ENCODE data around the gene EDC4.
A peak's percentile ranks its signal among the peaks of the same experiment; 100 is the strongest.
"Not testable (repeated sequence)": the region's sequence is repeated elsewhere in the genome, so short reads cannot be mapped to it uniquely, and the experiment has no call there.

Gene EDC4

GRCh38 chr16:67860589-67861398 is 12.1 kb upstream of the EDC4 start:
- H3K27me3 Mint-ChIP-seq (ENCODE audit: low read depth), result no peaks in the 10 kb centered on the region
- H3K36me3 Mint-ChIP-seq (ENCODE audit: low read depth), result peaks cover 9% of the 10 kb centered on the region
- H3K4me3 Mint-ChIP-seq, result no peak overlapping the region
- H3K4me1 Mint-ChIP-seq (ENCODE audit: low read depth), result peaks cover 17% of the 10 kb centered on the region
- peak overlapping the region; percentile 41 for H3K27ac Mint-ChIP-seq
- H3K9me3 Mint-ChIP-seq, result no peaks in the 10 kb centered on the region

GRCh38 chr16:67861877-67862276 is 11.0 kb upstream of the EDC4 start:
- H3K4me1 Mint-ChIP-seq (ENCODE audit: low read depth), result peaks cover 17% of the 10 kb centered on the region
- H3K27me3 Mint-ChIP-seq (ENCODE audit: low read depth), result no peaks in the 10 kb centered on the region
- H3K36me3 Mint-ChIP-seq (ENCODE audit: low read depth), result peaks cover 10% of the 10 kb centered on the region
- H3K4me3 Mint-ChIP-seq, result no peak overlapping the region
- no peaks in the 10 kb centered on the region for H3K9me3 Mint-ChIP-seq
- no peak overlapping the region for H3K27ac Mint-ChIP-seq

- Mint-ChIP-seq H3K36me3 (ENCODE audit: low read depth) (peaks cover 12% of the 10 kb centered on the region), H3K27me3 (ENCODE audit: low read depth) (no peaks in the 10 kb centered on the region), H3K4me1 (ENCODE audit: low read depth) (peaks cover 11% of the 10 kb centered on the region), H3K27ac (no peak overlapping the region), H3K9me3 (no peaks in the 10 kb centered on the region), H3K4me3 (no peak overlapping the region)
These were observed 9.9 kb upstream of the EDC4 start for GRCh38 chr16:67862623-67863583.

GRCh38 chr16:67864044-67864443 is 8.8 kb upstream of the EDC4 start:
- not testable (repeated sequence) for H3K9me3 Mint-ChIP-seq; H3K4me1 Mint-ChIP-seq (ENCODE audit: low read depth); H3K4me3 Mint-ChIP-seq; H3K27me3 Mint-ChIP-seq (ENCODE audit: low read depth); H3K27ac Mint-ChIP-seq
- peaks cover 12% of the 10 kb centered on the region for H3K36me3 Mint-ChIP-seq (ENCODE audit: low read depth)

GRCh38 chr16:67864594-67864993 is 8.3 kb upstream of the EDC4 start:
- H3K4me1 Mint-ChIP-seq (ENCODE audit: low read depth), result peaks cover 7% of the 10 kb centered on the region
- no peaks in the 10 kb centered on the region for H3K27me3 Mint-ChIP-seq (ENCODE audit: low read depth)
- H3K36me3 Mint-ChIP-seq (ENCODE audit: low read depth), result peaks cover 12% of the 10 kb centered on the region
- no peak overlapping the region for H3K4me3 Mint-ChIP-seq
- no peaks in the 10 kb centered on the region for H3K9me3 Mint-ChIP-seq
- peak overlapping the region; percentile 26 for H3K27ac Mint-ChIP-seq

GRCh38 chr16:67865318-67865717 is 7.5 kb upstream of the EDC4 start:
- Mint-ChIP-seq H3K27me3 (ENCODE audit: low read depth) (no peaks in the 10 kb centered on the region), H3K4me3 (no peak overlapping the region), H3K27ac (peak overlapping the region; percentile 41), H3K9me3 (no peaks in the 10 kb centered on the region), H3K36me3 (ENCODE audit: low read depth) (peaks cover 13% of the 10 kb centered on the region), H3K4me1 (ENCODE audit: low read depth) (peaks cover 7% of the 10 kb centered on the region)

- Mint-ChIP-seq H3K36me3 (ENCODE audit: low read depth) (peaks cover 17% of the 10 kb centered on the region), H3K27me3 (ENCODE audit: low read depth) (no peaks in the 10 kb centered on the region), H3K4me1 (ENCODE audit: low read depth) (peaks cover 8% of the 10 kb centered on the region), H3K27ac (no peak overlapping the region), H3K4me3 (no peak overlapping the region), H3K9me3 (no peaks in the 10 kb centered on the region)
These were observed 4.6 kb upstream of the EDC4 start for GRCh38 chr16:67868290-67868689.

- peaks cover 16% of the 10 kb centered on the region for H3K4me1 Mint-ChIP-seq (ENCODE audit: low read depth)
- H3K9me3 Mint-ChIP-seq, result no peaks in the 10 kb centered on the region
- H3K4me3 Mint-ChIP-seq, result no peak overlapping the region
- H3K36me3 Mint-ChIP-seq (ENCODE audit: low read depth), result peaks cover 17% of the 10 kb centered on the region
- no peaks in the 10 kb centered on the region for H3K27me3 Mint-ChIP-seq (ENCODE audit: low read depth)
- H3K27ac Mint-ChIP-seq, result no peak overlapping the region
These were observed 3.2 kb upstream of the EDC4 start for GRCh38 chr16:67869653-67870052.

- Mint-ChIP-seq H3K9me3 (no peaks in the 10 kb centered on the region), H3K27me3 (ENCODE audit: low read depth) (no peaks in the 10 kb centered on the region), H3K27ac (peak overlapping the region; percentile 45), H3K4me3 (no peak overlapping the region), H3K36me3 (ENCODE audit: low read depth) (peaks cover 24% of the 10 kb centered on the region), H3K4me1 (ENCODE audit: low read depth) (peaks cover 31% of the 10 kb centered on the region)
These were observed 1.6 kb upstream of the EDC4 start for GRCh38 chr16:67871256-67871655.

- peaks cover 24% of the 10 kb centered on the region for H3K36me3 Mint-ChIP-seq (ENCODE audit: low read depth)
- peaks cover 31% of the 10 kb centered on the region for H3K4me1 Mint-ChIP-seq (ENCODE audit: low read depth)
- H3K9me3 Mint-ChIP-seq, result no peaks in the 10 kb centered on the region
- peak overlapping the region; percentile 83 for H3K4me3 Mint-ChIP-seq
- H3K27ac Mint-ChIP-seq, result peak overlapping the region; percentile 84
- no peaks in the 10 kb centered on the region for H3K27me3 Mint-ChIP-seq (ENCODE audit: low read depth)
These were observed 671 bp upstream of the EDC4 start for GRCh38 chr16:67872131-67872630.

- Mint-ChIP-seq H3K4me3 (peak overlapping the region; percentile 83), H3K36me3 (ENCODE audit: low read depth) (peaks cover 29% of the 10 kb centered on the region), H3K4me1 (ENCODE audit: low read depth) (peaks cover 31% of the 10 kb centered on the region), H3K27ac (peak overlapping the region; percentile 93), H3K27me3 (ENCODE audit: low read depth) (no peaks in the 10 kb centered on the region), H3K9me3 (no peaks in the 10 kb centered on the region)
These were observed 851 bp downstream of the EDC4 start for GRCh38 chr16:67873435-67874370.

- Mint-ChIP-seq H3K27me3 (ENCODE audit: low read depth) (no peaks in the 10 kb centered on the region), H3K9me3 (no peaks in the 10 kb centered on the region), H3K4me1 (ENCODE audit: low read depth) (peaks cover 31% of the 10 kb centered on the region), H3K27ac (peak overlapping the region; percentile 93), H3K4me3 (peak overlapping the region; percentile 83), H3K36me3 (ENCODE audit: low read depth) (peaks cover 33% of the 10 kb centered on the region)
These were observed 1.5 kb downstream of the EDC4 start for GRCh38 chr16:67874372-67874771.

GRCh38 chr16:67877064-67877463 is 4.2 kb downstream of the EDC4 start:
- H3K36me3 Mint-ChIP-seq (ENCODE audit: low read depth), result peaks cover 35% of the 10 kb centered on the region
- H3K27me3 Mint-ChIP-seq (ENCODE audit: low read depth), result no peaks in the 10 kb centered on the region
- no peak overlapping the region for H3K27ac Mint-ChIP-seq
- H3K4me3 Mint-ChIP-seq, result no peak overlapping the region
- H3K9me3 Mint-ChIP-seq, result no peaks in the 10 kb centered on the region
- H3K4me1 Mint-ChIP-seq (ENCODE audit: low read depth), result peaks cover 29% of the 10 kb centered on the region

- Mint-ChIP-seq H3K4me3 (no peak overlapping the region), H3K27ac (no peak overlapping the region), H3K27me3 (ENCODE audit: low read depth) (no peaks in the 10 kb centered on the region), H3K4me1 (ENCODE audit: low read depth) (peaks cover 24% of the 10 kb centered on the region), H3K9me3 (no peaks in the 10 kb centered on the region), H3K36me3 (ENCODE audit: low read depth) (peaks cover 36% of the 10 kb centered on the region)
These were observed 5.4 kb downstream of the EDC4 start for GRCh38 chr16:67878232-67878631.
